Caco-2 (cell line): ENCODE data around the gene RIMS3. TPM values are rescaled to one million over a fixed set of nuclear protein-coding genes. Genes with fewer than 3 reads are reported as not detected.

ENCODE experiments used
- BruUV-seq: library from RNA; stranded (reverse); fragments of 400-500 nt; replicated peaks from 2 replicates; lab custom pipeline; 2021; lab: Mats Ljungman, UMichigan
- CTCF ChIA-PET: fragments of 300-600 bp; sonication (Branson Sonifier 250); formaldehyde crosslinking; loops from one replicate; lab custom pipeline; 2022; ENCODE audit warnings: antibody characterized with exemption; lab: Charles Lee
- POLR2A ChIA-PET: fragments of 300-600 bp; sonication (Branson Sonifier 250); formaldehyde crosslinking; loops from one replicate; lab custom pipeline; 2022; ENCODE audit warnings: antibody characterized with exemption; lab: Charles Lee
- DNase-seq, 2 experiments: peaks; one replicate each; pipeline versions ENCODE4 v3.0.0 to v3.0.0-alpha.2; 2020 to 2022
- H3K27me3 ChIP-seq: replicated peaks from 2 replicates; pipeline ENCODE4 v1.6.0; 2011; ENCODE audit warnings: low read length; ENCODE audit not compliant: control insufficient read depth, insufficient read depth
- H3K36me3 ChIP-seq: 2 replicates; pipeline ENCODE4 v1.5.1; 2011; ENCODE audit warnings: low read length; ENCODE audit not compliant: control insufficient read depth, insufficient read depth
- H3K4me1 ChIP-seq: fragments of 250-450 bp; sonication (Bioruptor Pico); 2 replicates; pipeline ENCODE4 v1.5.1; 2020; ENCODE audit warnings: mild to moderate bottlenecking
- H3K4me3 ChIP-seq: 2 replicates; pipeline ENCODE4 v1.5.1; 2011; ENCODE audit warnings: low read depth, mild to moderate bottlenecking, control low read depth, low read length
- H3K9me3 ChIP-seq: fragments of 250-450 bp; sonication (Bioruptor Pico); 2 replicates; pipeline ENCODE4 v1.5.1; 2020; ENCODE audit warnings: mild to moderate bottlenecking, moderate library complexity
- H3K27ac Mint-ChIP-seq: one replicate; pipeline ENCODE4 v1.8.0; 2022; ENCODE audit warnings: mixed read lengths; ENCODE audit not compliant: unreplicated experiment
- H3K27me3 Mint-ChIP-seq: one replicate; pipeline ENCODE4 v1.8.0; 2022; ENCODE audit warnings: mixed read lengths; ENCODE audit not compliant: insufficient read depth, unreplicated experiment
- H3K36me3 Mint-ChIP-seq: one replicate; pipeline ENCODE4 v1.8.0; 2022; ENCODE audit warnings: mild to moderate bottlenecking, mixed read lengths; ENCODE audit not compliant: insufficient read depth, unreplicated experiment
- H3K4me1 Mint-ChIP-seq: one replicate; pipeline ENCODE4 v1.8.0; 2022; ENCODE audit warnings: low read depth, mixed read lengths; ENCODE audit not compliant: unreplicated experiment
- H3K4me3 Mint-ChIP-seq: one replicate; pipeline ENCODE4 v1.8.0; 2022; ENCODE audit warnings: mild to moderate bottlenecking, moderate library complexity, mixed read lengths; ENCODE audit not compliant: unreplicated experiment
- H3K9me3 Mint-ChIP-seq: one replicate; pipeline ENCODE4 v1.8.0; 2022; ENCODE audit warnings: mixed read lengths; ENCODE audit not compliant: unreplicated experiment
- intact Hi-C: fragments of 100-400 bp; cut with micrococcal nuclease; formaldehyde crosslinking; loops from one replicate; pipeline ENCODE4 v1.10.0; 2022; ENCODE audit not compliant: unreplicated experiment
- total RNA-seq: library from RNA; stranded (reverse); gene quantifications from 2 replicates; pipeline ENCODE4 v1.2.3, GENCODE V29; 2022
- TF ChIP-seq, protein P1 (sequence below), 2 experiments: fragments of 200-600 bp in 1 of 2; IDR thresholded peaks; 1 replicate in 1 of 2; 2 replicates in 1 of 2; pipeline versions ENCODE4 v1.5.1 to v1.8.0; 2011 to 2022; ENCODE audit warnings: antibody characterized with exemption in 1 of 2, control low read depth in 1 of 2, inconsistent platforms in 1 of 2, low read depth in 1 of 2, low read length in 1 of 2, mild to moderate bottlenecking in 1 of 2, moderate library complexity in 1 of 2; ENCODE audit not compliant: insufficient read depth in 1 of 2, severe bottlenecking in 1 of 2, unreplicated experiment in 1 of 2

Gene RIMS3
- total RNA-seq, 1 experiment from 2014 or later = 3.1 TPM

DNA sequence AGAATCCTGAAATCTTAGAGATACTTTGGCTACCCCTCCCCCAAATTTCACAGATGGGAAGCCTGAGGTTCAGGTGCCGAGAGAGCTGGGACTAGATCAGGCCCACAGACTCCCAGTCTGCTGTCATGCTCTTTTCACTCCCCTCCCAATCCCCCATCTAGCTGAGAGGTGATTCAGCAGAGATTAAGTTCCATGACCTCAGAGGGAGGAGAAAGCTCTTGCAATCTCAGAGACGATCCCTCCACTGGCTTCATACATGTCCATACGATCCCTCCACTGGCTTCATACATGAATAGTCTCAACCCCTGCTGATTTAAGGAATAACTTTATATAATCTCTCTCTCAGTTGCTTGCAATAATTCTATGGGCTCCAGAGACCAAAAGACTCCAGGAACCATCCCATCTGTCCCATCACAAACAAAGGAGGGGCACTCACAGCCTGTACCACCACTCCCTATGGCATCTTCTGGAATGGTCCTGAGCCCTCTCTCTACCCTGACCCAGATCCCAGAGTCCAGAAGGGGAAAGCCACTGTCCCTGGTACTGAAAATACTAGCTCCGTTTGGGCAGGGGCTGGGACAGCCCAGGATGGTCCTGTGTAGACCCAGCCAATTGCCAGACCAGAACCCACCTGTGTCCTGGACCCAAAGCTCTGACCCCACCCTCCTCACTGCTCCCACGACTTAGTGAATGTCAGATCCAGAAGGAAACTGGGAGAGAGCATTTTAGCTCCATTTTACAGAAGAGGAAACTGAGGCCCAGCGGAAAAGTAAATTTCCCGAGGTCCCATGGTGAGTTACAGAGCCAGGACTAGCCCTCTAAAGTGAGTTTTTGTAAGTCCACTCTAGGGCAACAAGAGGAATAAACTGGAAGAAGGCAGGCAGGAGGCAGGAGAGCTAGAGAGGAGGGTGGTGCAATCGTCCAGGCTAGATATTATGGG lies 27.1 kb downstream of the RIMS3 start:
- Mint-ChIP-seq H3K4me3 (no peak overlapping the region), H3K9me3 (no peaks in the 10 kb centered on the region), H3K4me1 (no peaks in the 10 kb centered on the region), H3K27me3 (no peaks in the 10 kb centered on the region), H3K27ac (no peak overlapping the region), H3K36me3 (no peaks in the 10 kb centered on the region)
- DNase-seq = no peak
- Histone ChIP-seq H3K4me3 (no peak overlapping the region), H3K4me1 (no peaks in the 10 kb centered on the region), H3K9me3 (no peaks in the 10 kb centered on the region), H3K36me3 (no peaks in the 10 kb centered on the region), H3K27me3 (no peaks in the 10 kb centered on the region)
- intact Hi-C loops = no loop called here
- CTCF ChIA-PET = no interaction called here
- TF ChIP-seq, protein P1, sequence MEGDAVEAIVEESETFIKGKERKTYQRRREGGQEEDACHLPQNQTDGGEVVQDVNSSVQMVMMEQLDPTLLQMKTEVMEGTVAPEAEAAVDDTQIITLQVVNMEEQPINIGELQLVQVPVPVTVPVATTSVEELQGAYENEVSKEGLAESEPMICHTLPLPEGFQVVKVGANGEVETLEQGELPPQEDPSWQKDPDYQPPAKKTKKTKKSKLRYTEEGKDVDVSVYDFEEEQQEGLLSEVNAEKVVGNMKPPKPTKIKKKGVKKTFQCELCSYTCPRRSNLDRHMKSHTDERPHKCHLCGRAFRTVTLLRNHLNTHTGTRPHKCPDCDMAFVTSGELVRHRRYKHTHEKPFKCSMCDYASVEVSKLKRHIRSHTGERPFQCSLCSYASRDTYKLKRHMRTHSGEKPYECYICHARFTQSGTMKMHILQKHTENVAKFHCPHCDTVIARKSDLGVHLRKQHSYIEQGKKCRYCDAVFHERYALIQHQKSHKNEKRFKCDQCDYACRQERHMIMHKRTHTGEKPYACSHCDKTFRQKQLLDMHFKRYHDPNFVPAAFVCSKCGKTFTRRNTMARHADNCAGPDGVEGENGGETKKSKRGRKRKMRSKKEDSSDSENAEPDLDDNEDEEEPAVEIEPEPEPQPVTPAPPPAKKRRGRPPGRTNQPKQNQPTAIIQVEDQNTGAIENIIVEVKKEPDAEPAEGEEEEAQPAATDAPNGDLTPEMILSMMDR (IDR thresholded peaks at IDR 0.05; ENCODE audit: insufficient read depth in 1 of 2, low read depth in 1 of 2, low read length in 1 of 2, severe bottlenecking in 1 of 2, unreplicated experiment in 1 of 2) = no peak
- no TSS peak for BruUV-seq
- POLR2A ChIA-PET = no interaction called here

DNA sequence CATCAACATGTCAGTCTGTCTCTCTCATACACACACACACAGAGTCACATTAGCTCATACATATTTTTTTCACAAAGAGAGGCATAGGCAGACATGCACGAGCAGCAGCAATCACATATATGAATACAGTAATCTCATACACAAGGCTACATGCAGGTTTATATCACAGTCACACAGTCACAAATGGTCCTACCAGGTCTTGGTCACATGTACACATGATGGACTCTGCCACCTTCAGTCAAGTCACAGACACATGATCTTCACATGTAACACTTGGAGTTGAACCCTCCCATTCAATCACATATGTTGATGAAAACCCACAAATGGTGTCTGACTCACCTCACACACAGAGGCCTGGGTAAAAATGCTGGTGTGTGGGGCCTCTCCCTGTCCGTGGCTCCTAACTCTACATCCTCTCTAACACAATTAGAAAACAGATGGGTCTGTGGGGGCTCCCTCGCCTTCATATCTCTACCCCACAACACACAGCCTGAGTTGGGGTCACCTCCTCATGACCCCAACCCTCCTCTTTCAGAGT lies 27.9 kb downstream of the RIMS3 start:
- POLR2A ChIA-PET = no interaction called here
- Histone ChIP-seq H3K27me3 (no peaks in the 10 kb centered on the region), H3K36me3 (no peaks in the 10 kb centered on the region), H3K4me3 (no peak overlapping the region), H3K9me3 (no peaks in the 10 kb centered on the region), H3K4me1 (no peaks in the 10 kb centered on the region)
- Mint-ChIP-seq H3K27ac (no peak overlapping the region), H3K36me3 (no peaks in the 10 kb centered on the region), H3K4me3 (no peak overlapping the region), H3K27me3 (no peaks in the 10 kb centered on the region), H3K9me3 (no peaks in the 10 kb centered on the region), H3K4me1 (no peaks in the 10 kb centered on the region)
- BruUV-seq = no TSS peak
- CTCF ChIA-PET = no interaction called here
- intact Hi-C loops = no loop called here
- TF ChIP-seq, protein P1 (IDR thresholded peaks at IDR 0.05; ENCODE audit: insufficient read depth in 1 of 2, low read depth in 1 of 2, low read length in 1 of 2, severe bottlenecking in 1 of 2, unreplicated experiment in 1 of 2) = no peak
- no peak for DNase-seq

DNA sequence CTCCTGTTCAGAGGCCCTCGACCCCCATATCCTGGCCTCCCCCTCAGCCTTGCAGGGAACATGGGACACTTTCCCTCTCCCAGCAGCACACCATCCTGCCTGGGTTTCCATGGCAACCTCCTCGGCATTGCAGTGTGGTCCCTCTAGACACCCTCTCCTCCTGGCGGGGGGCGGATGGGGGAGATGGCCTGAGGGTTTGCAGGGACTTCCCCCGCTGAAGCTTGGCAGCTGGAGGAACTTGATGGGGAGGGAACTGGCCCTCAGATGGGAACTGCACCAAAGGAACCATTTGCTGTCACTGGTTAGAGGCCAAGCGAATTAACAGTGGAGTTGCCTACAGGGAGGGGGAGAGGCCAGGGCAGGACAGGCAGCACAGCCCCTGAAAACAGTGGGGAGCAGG lies 28.7 kb downstream of the RIMS3 start:
- H3K27me3 ChIP-seq = no peaks in the 10 kb centered on the region
- no peaks in the 10 kb centered on the region for H3K4me1 Mint-ChIP-seq
- TF ChIP-seq, protein P1 (IDR thresholded peaks at IDR 0.05; ENCODE audit: insufficient read depth in 1 of 2, low read depth in 1 of 2, low read length in 1 of 2, severe bottlenecking in 1 of 2, unreplicated experiment in 1 of 2) = no peak
- no peaks in the 10 kb centered on the region for H3K36me3 Mint-ChIP-seq
- no peak overlapping the region for H3K27ac Mint-ChIP-seq
- no peaks in the 10 kb centered on the region for H3K27me3 Mint-ChIP-seq
- H3K4me3 ChIP-seq = no peak overlapping the region
- no peaks in the 10 kb centered on the region for H3K36me3 ChIP-seq
- POLR2A ChIA-PET = no interaction called here
- no peaks in the 10 kb centered on the region for H3K9me3 Mint-ChIP-seq
- intact Hi-C loops = no loop called here
- no peaks in the 10 kb centered on the region for H3K4me1 ChIP-seq
- H3K9me3 ChIP-seq = no peaks in the 10 kb centered on the region
- no peak for DNase-seq
- CTCF ChIA-PET = no interaction called here
- H3K4me3 Mint-ChIP-seq = no peak overlapping the region
- BruUV-seq = no TSS peak
